Measurements from ENCODE around the gene ASIP. TPM values are rescaled to one million over a fixed set of nuclear protein-coding genes. Genes with fewer than 3 reads are reported as not detected.

ASIP gene
- total RNA-seq, 1 experiment from 2014 or later = not detected

- no peak overlapping the region for H3K27ac ChIP-seq (ENCODE audit: low read depth, low read length, poor library complexity, severe bottlenecking)
- no peaks in the 10 kb centered on the region for H3K27me3 ChIP-seq (replicated peaks; ENCODE audit: insufficient read depth, low read depth, low read length, poor library complexity)
- H3K36me3 ChIP-seq (ENCODE audit: insufficient read depth, low read length, poor library complexity, severe bottlenecking) = peaks cover under 1% of the 10 kb centered on the region
- H3K4me3 ChIP-seq (ENCODE audit: low read depth, low read length, poor library complexity, severe bottlenecking) = peak overlapping the region; percentile 69
- ChIA-PET CTCF (no interaction called here), POLR2A (ENCODE audit: low non-redundant PET) (no interaction called here)
- no peak for DNase-seq (ENCODE audit: low spot score)
- TF ChIP-seq CTCF (conservative IDR thresholded peaks at IDR 0.05; ENCODE audit: low read depth, low read length) (no peak), EZH2 (IDR thresholded peaks at IDR 0.05; ENCODE audit: borderline replicate concordance, low read depth, low read length, poor library complexity, severe bottlenecking) (no peak)
- intact Hi-C loops (cut with micrococcal nuclease; ENCODE audit: unreplicated experiment) = loop anchor here (5.0 kb wide), 2 partner anchors 108 to 217 kb away; partner anchors contain the start of gene DYNLRB1
- BruUV-seq (replicated peaks) = no TSS peak
- H3K9me3 ChIP-seq (ENCODE audit: low read depth, low read length, poor library complexity, severe bottlenecking) = no peaks in the 10 kb centered on the region
- peaks cover 15% of the 10 kb centered on the region for H3K4me1 ChIP-seq (ENCODE audit: insufficient read depth, low read length, poor library complexity, severe bottlenecking)
Observed at GRCh38 chr20:34300256-34300806, 59.1 kb downstream of the ASIP start.

- no peaks in the 10 kb centered on the region for H3K9me3 ChIP-seq (ENCODE audit: low read depth, low read length, poor library complexity, severe bottlenecking)
- no TSS peak for BruUV-seq (replicated peaks)
- no peaks in the 10 kb centered on the region for H3K36me3 ChIP-seq (ENCODE audit: insufficient read depth, low read length, poor library complexity, severe bottlenecking)
- H3K4me3 ChIP-seq (ENCODE audit: low read depth, low read length, poor library complexity, severe bottlenecking) = peak overlapping the region; percentile 69
- ChIA-PET POLR2A (ENCODE audit: low non-redundant PET) (no interaction called here), CTCF (interaction anchor here (2.4 kb wide), 1 partner anchor 12 kb away, joined by 9 read pairs; no protein-coding TSS in a partner anchor)
- H3K27me3 ChIP-seq (replicated peaks; ENCODE audit: insufficient read depth, low read depth, low read length, poor library complexity) = no peaks in the 10 kb centered on the region
- TF ChIP-seq EZH2 (IDR thresholded peaks at IDR 0.05; ENCODE audit: borderline replicate concordance, low read depth, low read length, poor library complexity, severe bottlenecking) (no peak), CTCF (conservative IDR thresholded peaks at IDR 0.05; ENCODE audit: low read depth, low read length) (no peak)
- intact Hi-C loops (cut with micrococcal nuclease; ENCODE audit: unreplicated experiment) = loop anchor here (5.0 kb wide), 2 partner anchors 109 to 216 kb away; partner anchors contain the start of gene DYNLRB1
- DNase-seq (ENCODE audit: low spot score) = no peak
- peaks cover 15% of the 10 kb centered on the region for H3K4me1 ChIP-seq (ENCODE audit: insufficient read depth, low read length, poor library complexity, severe bottlenecking)
- H3K27ac ChIP-seq (ENCODE audit: low read depth, low read length, poor library complexity, severe bottlenecking) = peak overlapping the region; percentile 50
Observed at GRCh38 chr20:34300809-34301586, 59.8 kb downstream of the ASIP start.

GRCh38 chr20:34301587-34302311 lies 60.5 kb downstream of the ASIP start:
- peak overlapping the region; percentile 69 for H3K4me3 ChIP-seq (ENCODE audit: low read depth, low read length, poor library complexity, severe bottlenecking)
- no peaks in the 10 kb centered on the region for H3K27me3 ChIP-seq (replicated peaks; ENCODE audit: insufficient read depth, low read depth, low read length, poor library complexity)
- H3K27ac ChIP-seq (ENCODE audit: low read depth, low read length, poor library complexity, severe bottlenecking) = peak overlapping the region; percentile 93
- peaks cover 15% of the 10 kb centered on the region for H3K4me1 ChIP-seq (ENCODE audit: insufficient read depth, low read length, poor library complexity, severe bottlenecking)
- BruUV-seq (replicated peaks) = TSS peak; percentile 69
- H3K36me3 ChIP-seq (ENCODE audit: insufficient read depth, low read length, poor library complexity, severe bottlenecking) = no peaks in the 10 kb centered on the region
- POLR2A ChIA-PET (ENCODE audit: low non-redundant PET) = interaction anchor here (0.6 kb wide), 1 partner anchor 504 kb away, joined by 3 read pairs; no protein-coding TSS in a partner anchor
- intact Hi-C loops (cut with micrococcal nuclease; ENCODE audit: unreplicated experiment) = loop anchor here (5.0 kb wide), 2 partner anchors 109 to 216 kb away; partner anchors contain the start of gene DYNLRB1
- DNase-seq (ENCODE audit: low spot score) = no peak
- no peaks in the 10 kb centered on the region for H3K9me3 ChIP-seq (ENCODE audit: low read depth, low read length, poor library complexity, severe bottlenecking)
- CTCF ChIA-PET = interaction anchor here (0.7 to 2.4 kb wide), 2 partner anchors 11 to 111 kb away, joined by 3 to 9 read pairs; no protein-coding TSS in a partner anchor
- TF ChIP-seq CTCF (conservative IDR thresholded peaks at IDR 0.05; ENCODE audit: low read depth, low read length) = no peak

Measured in A673 (cell line).